Activated CD4-positive, alpha-beta memory T cell treated with anti-CD3 and anti-CD28 coated beads, Interleukin-2, amount 10 ng/mL, durations not matched to agents 7 days and 5 days (primary cell): ENCODE results near the gene ABHD11. TPM values are rescaled to one million over a fixed set of nuclear protein-coding genes. Genes with fewer than 3 reads are reported as not detected.

ENCODE experiments used
- CTCF ChIA-PET: fragments of 350-600 bp; sonication (Branson Sonifier 250); formaldehyde crosslinking; loops from one replicate; lab custom pipeline; 2021; ENCODE audit warnings: antibody characterized with exemption, inconsistent platforms; lab: Charles Lee
- POLR2A ChIA-PET: fragments of 350-600 bp; sonication (Branson Sonifier 250); formaldehyde crosslinking; loops from one replicate; lab custom pipeline; 2021; ENCODE audit warnings: antibody characterized with exemption; lab: Charles Lee
- DNase-seq: peaks from one replicate; pipeline ENCODE4 v3.0.0-alpha.2; 2020
- H3K27ac Mint-ChIP-seq: one replicate; pipeline ENCODE4 v1.8.0; 2021; ENCODE audit warnings: mild to moderate bottlenecking, mixed read lengths
- H3K27me3 Mint-ChIP-seq: one replicate; pipeline ENCODE4 v1.8.0; 2021; ENCODE audit warnings: mixed read lengths
- H3K36me3 Mint-ChIP-seq: one replicate; pipeline ENCODE4 v1.8.0; 2021; ENCODE audit warnings: low read depth, mixed read lengths
- H3K4me1 Mint-ChIP-seq: one replicate; pipeline ENCODE4 v1.8.0; 2021; ENCODE audit warnings: mixed read lengths
- H3K4me3 Mint-ChIP-seq: one replicate; pipeline ENCODE4 v1.8.0; 2021; ENCODE audit warnings: mild to moderate bottlenecking, mixed read lengths
- H3K9me3 Mint-ChIP-seq: one replicate; pipeline ENCODE4 v1.8.0; 2021; ENCODE audit warnings: mixed read lengths
- total RNA-seq, 2 experiments: library from RNA; stranded (reverse); gene quantifications; one replicate each; pipeline ENCODE4 v1.2.3, GENCODE V29; 2021

Gene ABHD11
- total RNA-seq, 2 experiments from 2014 or later: 12.3 to 13.7 TPM

DNA sequence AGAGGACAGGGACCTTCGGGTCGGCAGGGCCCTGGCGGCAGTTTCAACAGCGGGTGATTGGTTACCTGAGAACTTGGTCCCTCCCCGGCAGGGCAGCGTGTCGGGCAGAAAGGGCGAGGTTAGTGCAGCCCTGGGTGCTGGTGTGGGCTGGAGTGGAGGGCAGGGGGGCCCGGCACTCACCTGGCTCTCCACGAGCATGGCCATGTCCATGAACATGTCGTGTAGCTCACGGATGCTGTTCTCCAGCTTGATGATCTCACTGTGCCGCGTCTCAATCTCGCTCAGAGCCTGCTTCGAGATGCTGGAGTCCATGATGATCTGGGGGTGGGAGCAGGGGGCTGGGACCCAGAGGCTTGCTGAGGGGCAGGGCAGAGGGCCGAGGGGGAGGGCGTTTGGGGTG, 35.9 kb downstream of the ABHD11 start:
- Mint-ChIP-seq H3K4me1 (peaks cover 12% of the 10 kb centered on the region), H3K4me3 (no peak overlapping the region), H3K9me3 (no peaks in the 10 kb centered on the region), H3K27me3 (no peaks in the 10 kb centered on the region), H3K36me3 (peaks cover 33% of the 10 kb centered on the region), H3K27ac (no peak overlapping the region)
- POLR2A ChIA-PET: interaction anchor here (0.7 to 1.8 kb wide), 4 partner anchors 8 to 96 kb away, joined by 3 to 8 read pairs (median 4); no protein-coding TSS in a partner anchor
- CTCF ChIA-PET: interaction anchor here (1.0 kb wide), 1 partner anchor 36 kb away, joined by 3 read pairs; no protein-coding TSS in a partner anchor
- DNase-seq: no peak

DNA sequence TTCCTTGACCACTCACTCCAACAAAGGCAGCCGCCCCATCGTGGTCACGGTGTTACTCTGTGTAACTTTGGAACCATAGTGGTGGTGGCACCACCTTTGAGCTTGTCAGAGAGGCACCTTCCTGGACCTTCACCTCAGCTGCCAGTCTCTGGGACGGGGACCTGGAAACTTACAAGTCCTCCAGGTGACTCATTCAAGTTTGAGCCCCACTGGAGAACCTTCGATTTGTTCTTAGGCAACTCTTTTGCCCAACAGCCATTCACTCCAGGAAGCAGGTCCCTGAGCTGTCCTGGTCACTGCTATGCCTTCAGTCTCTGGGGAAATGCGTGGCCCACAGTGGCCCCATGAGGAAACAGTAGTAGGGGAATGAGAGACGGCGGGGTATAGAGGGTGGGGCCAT, 36.4 kb downstream of the ABHD11 start:
- H3K27me3 Mint-ChIP-seq: no peaks in the 10 kb centered on the region
- no peak overlapping the region for H3K4me3 Mint-ChIP-seq
- H3K27ac Mint-ChIP-seq: no peak overlapping the region
- ChIA-PET CTCF (interaction anchor here (0.9 to 1.5 kb wide), 3 partner anchors 9 to 95 kb away, joined by 3 to 7 read pairs (median 3); no protein-coding TSS in a partner anchor), POLR2A (interaction anchor here (1.1 to 1.8 kb wide), 3 partner anchors 9 to 16 kb away, joined by 3 to 8 read pairs (median 4); no protein-coding TSS in a partner anchor)
- no peak for DNase-seq
- H3K36me3 Mint-ChIP-seq: peaks cover 37% of the 10 kb centered on the region
- no peaks in the 10 kb centered on the region for H3K9me3 Mint-ChIP-seq
- peaks cover 10% of the 10 kb centered on the region for H3K4me1 Mint-ChIP-seq

DNA sequence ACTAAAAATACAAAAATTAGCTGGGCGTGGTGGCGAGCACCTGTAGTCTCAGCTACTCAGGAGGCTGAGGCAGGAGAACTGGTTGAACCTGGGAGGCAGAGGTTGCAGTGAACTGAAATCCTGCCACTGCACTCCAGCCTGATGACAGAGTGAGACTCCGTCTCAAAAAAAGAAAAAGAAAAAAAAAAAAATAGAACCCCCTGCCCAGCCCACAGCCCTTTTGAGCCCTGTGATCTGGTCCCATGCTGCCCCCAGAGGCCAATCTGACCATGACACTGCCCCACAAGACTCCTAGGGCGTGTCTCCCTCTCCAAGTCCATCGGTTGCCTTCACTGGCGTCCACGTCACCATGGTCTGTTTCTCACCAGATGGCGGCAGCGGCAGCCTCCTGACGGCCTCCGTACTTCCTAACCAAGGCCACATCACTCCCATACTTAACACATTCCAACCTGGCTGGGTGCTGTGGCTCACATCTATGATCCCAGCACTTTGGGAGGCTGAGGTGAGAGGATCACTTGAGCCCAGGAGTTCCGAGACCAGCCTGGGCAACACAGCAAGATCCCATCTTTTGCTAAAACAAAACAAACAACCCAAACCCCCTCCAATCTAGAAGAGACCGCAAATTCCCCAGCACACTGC, 37.1 kb downstream of the ABHD11 start:
- peaks cover 5% of the 10 kb centered on the region for H3K4me1 Mint-ChIP-seq
- CTCF ChIA-PET: interaction anchor here (0.6 to 1.5 kb wide), 9 partner anchors 10 to 548 kb away, joined by 3 to 7 read pairs (median 3); no protein-coding TSS in a partner anchor
- POLR2A ChIA-PET: interaction anchor here (0.7 to 1.8 kb wide), 4 partner anchors 10 to 994 kb away, joined by 3 to 8 read pairs (median 4); partner anchors contain the start of gene ABHD11
- no peak for DNase-seq
- H3K27me3 Mint-ChIP-seq: no peaks in the 10 kb centered on the region
- no peak overlapping the region for H3K4me3 Mint-ChIP-seq
- H3K36me3 Mint-ChIP-seq: peaks cover 38% of the 10 kb centered on the region
- H3K27ac Mint-ChIP-seq: no peak overlapping the region
- H3K9me3 Mint-ChIP-seq: no peaks in the 10 kb centered on the region

DNA sequence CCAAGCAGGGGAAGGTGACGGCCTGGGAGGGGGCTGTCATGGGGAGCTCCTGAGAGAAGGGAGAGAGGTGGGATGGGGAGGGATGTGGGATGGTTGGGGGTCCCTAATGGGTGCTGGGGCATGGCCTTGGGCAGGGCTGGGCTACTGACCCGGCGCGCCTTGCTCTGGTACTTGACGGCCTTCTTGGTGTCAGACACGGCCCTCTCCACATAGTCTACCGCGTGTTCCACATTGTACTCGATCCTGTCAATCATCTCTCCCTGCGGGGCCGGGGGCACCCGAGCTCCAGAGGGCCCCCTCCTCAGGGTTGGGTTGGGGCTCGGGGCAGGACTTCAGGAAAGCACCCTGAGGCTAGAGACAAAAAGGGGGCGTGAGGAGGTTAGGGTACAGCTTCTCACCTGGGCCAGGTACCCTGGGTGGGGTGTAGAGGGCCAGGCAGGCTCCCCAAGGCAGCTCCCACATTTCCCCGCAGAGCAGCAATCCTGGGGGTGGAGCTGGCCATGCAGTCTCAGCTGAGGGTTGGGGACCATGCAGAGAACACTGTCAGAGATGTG, 37.9 kb downstream of the ABHD11 start:
- H3K4me1 Mint-ChIP-seq: peaks cover 3% of the 10 kb centered on the region
- no peak for DNase-seq
- no peak overlapping the region for H3K27ac Mint-ChIP-seq

DNA sequence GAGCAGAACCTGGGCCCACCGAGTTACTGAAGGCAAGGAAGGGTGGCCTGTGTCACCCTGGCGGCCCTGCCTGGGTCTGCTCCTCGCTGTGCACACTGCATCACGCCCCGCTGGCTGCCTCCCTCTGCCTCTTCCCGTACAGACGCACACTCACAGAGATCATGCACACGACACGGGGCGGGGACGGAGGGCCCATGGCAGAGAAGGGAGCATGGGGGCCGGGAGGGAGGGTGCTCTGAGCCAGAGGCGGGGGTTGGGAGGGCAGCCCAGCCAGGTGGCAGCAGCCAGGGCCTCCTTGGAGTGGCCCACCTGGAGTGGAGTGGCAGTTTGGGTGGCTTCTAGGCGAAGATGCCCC, 38.6 kb downstream of the ABHD11 start:
- Mint-ChIP-seq H3K36me3 (peaks cover 43% of the 10 kb centered on the region), H3K27ac (no peak overlapping the region), H3K27me3 (no peaks in the 10 kb centered on the region), H3K4me1 (peaks cover 1% of the 10 kb centered on the region), H3K9me3 (no peaks in the 10 kb centered on the region), H3K4me3 (no peak overlapping the region)
- no peak for DNase-seq
- ChIA-PET POLR2A (interaction anchor here (1.0 kb wide), 1 partner anchor 11 kb away, joined by 4 read pairs; no protein-coding TSS in a partner anchor), CTCF (interaction anchor here (0.7 kb wide), 1 partner anchor 93 kb away, joined by 3 read pairs; no protein-coding TSS in a partner anchor)

More for the DNA sequence above, 37.9 kb downstream of the ABHD11 start:
- peaks cover 40% of the 10 kb centered on the region for H3K36me3 Mint-ChIP-seq
- H3K4me3 Mint-ChIP-seq: no peak overlapping the region
- ChIA-PET POLR2A (interaction anchor here (0.7 to 1.2 kb wide), 2 partner anchors 38 to 993 kb away, joined by 3 to 4 read pairs; partner anchors contain the start of gene ABHD11), CTCF (interaction anchor here (0.7 to 1.5 kb wide), 5 partner anchors 13 to 549 kb away, joined by 3 to 7 read pairs (median 4); no protein-coding TSS in a partner anchor)
- H3K27me3 Mint-ChIP-seq: no peaks in the 10 kb centered on the region
- no peaks in the 10 kb centered on the region for H3K9me3 Mint-ChIP-seq

- no peaks in the 10 kb centered on the region for H3K27me3 Mint-ChIP-seq
- no peaks in the 10 kb centered on the region for H3K9me3 Mint-ChIP-seq
- POLR2A ChIA-PET: interaction anchor here (1.0 kb wide), 1 partner anchor 12 kb away, joined by 4 read pairs; no protein-coding TSS in a partner anchor
- peaks cover 45% of the 10 kb centered on the region for H3K36me3 Mint-ChIP-seq
- no peak overlapping the region for H3K4me3 Mint-ChIP-seq
- H3K4me1 Mint-ChIP-seq: peaks cover 1% of the 10 kb centered on the region
- no peak for DNase-seq
- no peak overlapping the region for H3K27ac Mint-ChIP-seq
- CTCF ChIA-PET: interaction anchor here (0.7 kb wide), 1 partner anchor 93 kb away, joined by 3 read pairs; no protein-coding TSS in a partner anchor
Measured at GRCh38 chr7:73699370-73700068, 39.1 kb downstream of the ABHD11 start.

- ChIA-PET POLR2A (interaction anchor here (0.7 to 2.3 kb wide), 2 partner anchors 13 to 88 kb away, joined by 3 to 7 read pairs; no protein-coding TSS in a partner anchor), CTCF (interaction anchor here (0.6 kb wide), 1 partner anchor 744 kb away, joined by 5 read pairs; no protein-coding TSS in a partner anchor)
- Mint-ChIP-seq H3K27ac (no peak overlapping the region), H3K9me3 (no peaks in the 10 kb centered on the region), H3K27me3 (no peaks in the 10 kb centered on the region), H3K4me1 (no peaks in the 10 kb centered on the region), H3K36me3 (peaks cover 50% of the 10 kb centered on the region), H3K4me3 (no peak overlapping the region)
- DNase-seq: no peak
Measured at GRCh38 chr7:73698410-73698809, 40.2 kb downstream of the ABHD11 start.

DNA sequence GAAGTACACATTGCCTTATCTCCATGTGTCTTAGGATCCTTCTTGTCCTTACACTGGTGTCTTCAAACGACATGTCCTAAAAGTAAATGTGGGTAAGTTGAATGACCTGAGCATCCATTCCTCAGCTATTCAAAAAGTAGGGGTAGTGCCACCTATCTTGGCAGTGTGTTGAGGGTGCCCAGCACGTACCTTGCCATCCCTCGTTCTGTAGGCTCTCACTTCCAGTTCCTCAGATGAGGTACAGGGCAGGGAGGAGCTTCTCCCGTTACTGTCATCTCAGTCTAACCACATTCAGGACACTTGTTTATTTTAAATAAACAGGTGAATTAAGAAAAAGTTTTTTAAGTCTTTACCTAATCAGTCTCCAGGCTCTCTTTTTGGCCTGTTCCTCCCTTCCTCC, 42.2 kb downstream of the ABHD11 start:
- H3K27ac Mint-ChIP-seq: no peak overlapping the region
- POLR2A ChIA-PET: interaction anchor here (1.5 kb wide), 1 partner anchor 9 kb away, joined by 4 read pairs; no protein-coding TSS in a partner anchor
- H3K4me3 Mint-ChIP-seq: no peak overlapping the region

GRCh38 chr7:73690646-73691045, 48.0 kb downstream of the ABHD11 start:
- Mint-ChIP-seq H3K27ac (no peak overlapping the region), H3K4me1 (peaks cover 25% of the 10 kb centered on the region), H3K4me3 (no peak overlapping the region), H3K9me3 (no peaks in the 10 kb centered on the region), H3K36me3 (peaks cover 56% of the 10 kb centered on the region), H3K27me3 (no peaks in the 10 kb centered on the region)
- CTCF ChIA-PET: no interaction called here
- DNase-seq: no peak
- POLR2A ChIA-PET: interaction anchor here (0.7 to 1.5 kb wide), 2 partner anchors 15 to 48 kb away, joined by 3 read pairs; partner anchors contain the start of gene ABHD11

More for the DNA sequence above, 42.2 kb downstream of the ABHD11 start:
- H3K9me3 Mint-ChIP-seq: no peaks in the 10 kb centered on the region
- no peaks in the 10 kb centered on the region for H3K4me1 Mint-ChIP-seq
- H3K27me3 Mint-ChIP-seq: no peaks in the 10 kb centered on the region
- H3K36me3 Mint-ChIP-seq: peaks cover 54% of the 10 kb centered on the region
- no peak for DNase-seq
- CTCF ChIA-PET: interaction anchor here (0.9 to 1.3 kb wide), 2 partner anchors 29 to 38 kb away, joined by 3 to 4 read pairs; no protein-coding TSS in a partner anchor

DNA sequence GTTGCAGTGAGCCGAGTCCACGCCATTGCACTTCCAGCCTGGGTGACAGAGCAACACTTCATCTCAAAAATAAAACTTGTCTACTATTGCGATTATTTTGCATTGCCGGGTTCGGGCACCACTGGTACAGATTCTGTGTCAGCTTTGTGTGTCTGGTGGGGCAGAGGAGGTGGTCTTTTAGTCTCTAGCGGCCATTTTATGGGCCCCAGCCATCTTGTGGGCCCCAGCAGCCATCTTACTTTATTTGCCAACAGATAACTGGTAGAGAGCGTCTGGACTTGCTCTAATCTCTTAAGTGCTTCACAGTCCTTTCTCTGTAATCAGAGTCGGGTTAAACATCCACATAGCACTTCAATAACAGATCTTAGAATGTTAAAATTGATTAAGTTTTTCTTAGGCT, 50.3 kb downstream of the ABHD11 start:
- no peak overlapping the region for H3K27ac Mint-ChIP-seq
- ChIA-PET POLR2A (no interaction called here), CTCF (no interaction called here)
- H3K9me3 Mint-ChIP-seq: no peaks in the 10 kb centered on the region
- H3K4me1 Mint-ChIP-seq: peaks cover 37% of the 10 kb centered on the region
- no peak overlapping the region for H3K4me3 Mint-ChIP-seq
- H3K36me3 Mint-ChIP-seq: peaks cover 52% of the 10 kb centered on the region
- no peaks in the 10 kb centered on the region for H3K27me3 Mint-ChIP-seq
- DNase-seq: no peak
